ENCODE results near the gene AARS1. TPM values are rescaled to one million over a fixed set of nuclear protein-coding genes. Genes with fewer than 3 reads are reported as not detected.

The AARS1 gene
- total and polyA plus RNA-seq, 10 of the 15 experiments (the other 5 are each of a cell fraction or from before 2014, with no cell fraction given), result 21.5 to 143 (median 96.9) TPM

GRCh38 chr16:70254965-70255286 is 34.4 kb downstream of the AARS1 start:
- CTCF ChIA-PET, result interaction anchor here (1.3 kb wide), 1 partner anchor 92 kb away, joined by 3 read pairs; the partner anchor contains the start of gene DDX19A

DNA sequence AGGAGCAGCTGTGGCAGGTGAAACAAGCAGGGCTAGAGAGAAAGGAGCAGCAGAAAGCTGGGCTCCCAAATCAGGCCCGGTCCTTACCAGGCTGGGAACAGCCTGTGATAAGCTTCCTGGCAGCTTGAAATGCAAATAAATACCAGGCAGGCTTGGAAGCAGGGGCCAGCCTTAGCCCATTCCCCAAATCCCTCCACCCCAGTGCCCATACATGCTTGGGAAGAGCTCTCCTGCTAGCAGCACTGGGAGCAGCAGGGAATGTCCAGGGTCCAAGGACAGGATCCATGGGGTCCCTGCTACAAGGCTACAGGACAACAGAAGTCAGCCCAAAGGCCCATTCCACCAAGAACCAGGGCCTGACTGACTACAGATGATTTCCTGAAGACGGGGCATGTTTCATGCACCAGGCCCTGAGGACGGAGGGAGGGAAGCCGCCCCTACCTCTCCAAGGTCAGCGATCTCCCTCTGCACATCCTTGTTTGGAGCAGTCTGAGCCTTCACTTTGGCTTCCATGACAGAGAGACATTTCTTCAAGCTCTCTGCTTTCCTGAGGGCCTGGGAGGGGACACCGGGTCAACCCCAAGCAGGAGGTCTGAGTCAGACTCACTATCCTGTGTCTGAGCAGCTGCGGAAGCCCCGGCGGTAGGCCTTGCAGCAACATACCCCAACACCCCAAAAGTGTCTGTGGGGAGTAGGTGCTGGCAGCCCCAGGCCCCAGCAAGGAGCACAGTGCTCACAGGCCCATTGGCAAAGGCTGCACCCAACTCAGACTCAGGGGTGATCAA is 34.9 kb downstream of the AARS1 start:
- ATAC-seq (no peak), DNase-seq (ENCODE audit: low read depth, low spot score) (no peak)
- RAD21 ChIA-PET (ENCODE audit: unreplicated experiment), result no interaction called here

More at GRCh38 chr16:70254965-70255286, 34.4 kb downstream of the AARS1 start:
- no peak for FAIRE-seq
- ChIA-PET SMC1A (ENCODE audit: uncharacterized antibody, unreplicated experiment) (no interaction called here), POLR2A (interaction anchor here (0.7 kb wide), 1 partner anchor 314 kb away, joined by 11 read pairs; no protein-coding TSS in a partner anchor), RAD21 (ENCODE audit: unreplicated experiment) (no interaction called here)
- Histone ChIP-seq H4K20me1 (ENCODE audit: control insufficient read depth, insufficient read depth) (no peaks in the 10 kb centered on the region), H2AFZ (ENCODE audit: control insufficient read depth, low read depth, low read length) (no peak overlapping the region), H3K4me1 (ENCODE audit: control insufficient read depth, insufficient read depth, low read length) (no peaks in the 10 kb centered on the region), H3K36me3 (ENCODE audit: control insufficient read depth in 2 of 2, insufficient read depth in 2 of 2, low read length in 1 of 2) (peaks cover 27 to 39% of the 10 kb centered on the region in 2 experiments), H3K27me3 (replicated peaks in 1 of 2; ENCODE audit: control insufficient read depth in 2 of 2, insufficient read depth in 2 of 2, low read length in 1 of 2) (no peaks in the 10 kb centered on the region), H3K9ac (ENCODE audit: control insufficient read depth, insufficient read depth, low read length) (no peak overlapping the region), H3K79me2 (ENCODE audit: control insufficient read depth, insufficient read depth, low read length) (peaks cover 15% of the 10 kb centered on the region), H3K4me2 (ENCODE audit: control insufficient read depth, insufficient read depth) (no peak overlapping the region), H3K4me3 (no peak overlapping the region), H3K27ac (ENCODE audit: control insufficient read depth, insufficient read depth) (no peak overlapping the region), H3K9me3 (replicated peaks; ENCODE audit: control insufficient read depth, insufficient read depth, low read length) (no peaks in the 10 kb centered on the region)
- ATAC-seq, result no peak
- in situ Hi-C loops (cut with MboI), result no loop called here
- intact Hi-C loops (cut with micrococcal nuclease; ENCODE audit: unreplicated experiment), result loop anchor here (10.0 kb wide), 1 partner anchor 90 kb away; no protein-coding TSS in a partner anchor
- WGBS (ENCODE audit: insufficient coverage, insufficient replicate concordance, low lambda C conversion rate, missing lambda C conversion rate), result 98% methylated on average over 6 of the region's 12 CpGs
- TF ChIP-seq YY1 (IDR thresholded peaks at IDR 0.05; ENCODE audit: low read depth, low read length) (no peak), SREBF2 (IDR thresholded peaks at IDR 0.05; ENCODE audit: low read length) (no peak), TCF12 (IDR thresholded peaks at IDR 0.05; ENCODE audit: low read depth, low read length) (no peak), RUNX3 (IDR thresholded peaks at IDR 0.05; ENCODE audit: low read length) (no peak), KDM1A (IDR thresholded peaks at IDR 0.05; ENCODE audit: borderline replicate concordance) (no peak), NFYB (IDR thresholded peaks at IDR 0.05; ENCODE audit: insufficient read depth, low read depth, low read length) (no peak)
- no peak for DNase-seq (ENCODE audit: low read depth, low spot score)
- no TSS peak for BruUV-seq (replicated peaks)

More for the DNA sequence above, 34.9 kb downstream of the AARS1 start:
- POLR2A ChIA-PET, result interaction anchor here (0.8 kb wide), 1 partner anchor 31 kb away, joined by 4 read pairs; no protein-coding TSS in a partner anchor
- in situ Hi-C loops (cut with MboI) (no loop called here), intact Hi-C loops (cut with micrococcal nuclease; ENCODE audit: unreplicated experiment) (loop anchor here (10.0 kb wide), 1 partner anchor 90 kb away; no protein-coding TSS in a partner anchor)
- Histone ChIP-seq H2AFZ (ENCODE audit: control insufficient read depth, low read depth, low read length) (no peak overlapping the region), H3K79me2 (ENCODE audit: control insufficient read depth, insufficient read depth, low read length) (peaks cover 20% of the 10 kb centered on the region), H3K36me3 (ENCODE audit: control insufficient read depth in 2 of 2, insufficient read depth in 2 of 2, low read length in 1 of 2) (peaks cover 27 to 39% of the 10 kb centered on the region in 2 experiments), H3K9ac (ENCODE audit: control insufficient read depth, insufficient read depth, low read length) (no peak overlapping the region), H3K4me3 (no peak overlapping the region), H3K4me1 (ENCODE audit: control insufficient read depth, insufficient read depth, low read length) (no peaks in the 10 kb centered on the region), H3K4me2 (ENCODE audit: control insufficient read depth, insufficient read depth) (no peak overlapping the region), H4K20me1 (ENCODE audit: control insufficient read depth, insufficient read depth) (no peaks in the 10 kb centered on the region), H3K27me3 (replicated peaks in 1 of 2; ENCODE audit: control insufficient read depth in 2 of 2, insufficient read depth in 2 of 2, low read length in 1 of 2) (no peaks in the 10 kb centered on the region), H3K9me3 (replicated peaks; ENCODE audit: control insufficient read depth, insufficient read depth, low read length) (no peaks in the 10 kb centered on the region), H3K27ac (ENCODE audit: control insufficient read depth, insufficient read depth) (no peak overlapping the region)
- CTCF ChIA-PET, result interaction anchor here (1.3 to 3.2 kb wide), 2 partner anchors 8 to 92 kb away, joined by 3 to 13 read pairs; partner anchors contain the start of gene DDX19A
- BruUV-seq (replicated peaks), result no TSS peak
- no peak for FAIRE-seq
- TF ChIP-seq CBX5 (IDR thresholded peaks at IDR 0.05; ENCODE audit: low read depth), result no peak
- no peak for TF ChIP-seq FOS (IDR thresholded peaks at IDR 0.05; ENCODE audit: borderline replicate concordance, extremely low read depth, insufficient read length)
- TF ChIP-seq GATAD2B (conservative IDR thresholded peaks at IDR 0.05; ENCODE audit: low read depth), result no peak
- TF ChIP-seq, protein P1, sequence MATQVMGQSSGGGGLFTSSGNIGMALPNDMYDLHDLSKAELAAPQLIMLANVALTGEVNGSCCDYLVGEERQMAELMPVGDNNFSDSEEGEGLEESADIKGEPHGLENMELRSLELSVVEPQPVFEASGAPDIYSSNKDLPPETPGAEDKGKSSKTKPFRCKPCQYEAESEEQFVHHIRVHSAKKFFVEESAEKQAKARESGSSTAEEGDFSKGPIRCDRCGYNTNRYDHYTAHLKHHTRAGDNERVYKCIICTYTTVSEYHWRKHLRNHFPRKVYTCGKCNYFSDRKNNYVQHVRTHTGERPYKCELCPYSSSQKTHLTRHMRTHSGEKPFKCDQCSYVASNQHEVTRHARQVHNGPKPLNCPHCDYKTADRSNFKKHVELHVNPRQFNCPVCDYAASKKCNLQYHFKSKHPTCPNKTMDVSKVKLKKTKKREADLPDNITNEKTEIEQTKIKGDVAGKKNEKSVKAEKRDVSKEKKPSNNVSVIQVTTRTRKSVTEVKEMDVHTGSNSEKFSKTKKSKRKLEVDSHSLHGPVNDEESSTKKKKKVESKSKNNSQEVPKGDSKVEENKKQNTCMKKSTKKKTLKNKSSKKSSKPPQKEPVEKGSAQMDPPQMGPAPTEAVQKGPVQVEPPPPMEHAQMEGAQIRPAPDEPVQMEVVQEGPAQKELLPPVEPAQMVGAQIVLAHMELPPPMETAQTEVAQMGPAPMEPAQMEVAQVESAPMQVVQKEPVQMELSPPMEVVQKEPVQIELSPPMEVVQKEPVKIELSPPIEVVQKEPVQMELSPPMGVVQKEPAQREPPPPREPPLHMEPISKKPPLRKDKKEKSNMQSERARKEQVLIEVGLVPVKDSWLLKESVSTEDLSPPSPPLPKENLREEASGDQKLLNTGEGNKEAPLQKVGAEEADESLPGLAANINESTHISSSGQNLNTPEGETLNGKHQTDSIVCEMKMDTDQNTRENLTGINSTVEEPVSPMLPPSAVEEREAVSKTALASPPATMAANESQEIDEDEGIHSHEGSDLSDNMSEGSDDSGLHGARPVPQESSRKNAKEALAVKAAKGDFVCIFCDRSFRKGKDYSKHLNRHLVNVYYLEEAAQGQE (IDR thresholded peaks at IDR 0.05; ENCODE audit: low read depth, low read length), result no peak
- no peak for TF ChIP-seq NFYA (IDR thresholded peaks at IDR 0.05; ENCODE audit: borderline replicate concordance, low read depth, low read length)
- TF ChIP-seq IKZF1 (conservative IDR thresholded peaks at IDR 0.05), result no peak
- no peak for TF ChIP-seq POLR2AphosphoS5 (IDR thresholded peaks at IDR 0.05; ENCODE audit: low read length)
- no peak for TF ChIP-seq RBBP5 (conservative IDR thresholded peaks at IDR 0.05)
- TF ChIP-seq MEF2A (IDR thresholded peaks at IDR 0.05; ENCODE audit: insufficient read depth, low read depth, low read length), result no peak
- TF ChIP-seq ESRRA (IDR thresholded peaks at IDR 0.05; ENCODE audit: low read length), result no peak
- TF ChIP-seq ZNF622 (IDR thresholded peaks at IDR 0.05), result no peak
- WGBS (ENCODE audit: insufficient coverage, insufficient replicate concordance, low lambda C conversion rate, missing lambda C conversion rate), result 91% methylated on average over 7 of the region's 9 CpGs
- SMC1A ChIA-PET (ENCODE audit: uncharacterized antibody, unreplicated experiment), result no interaction called here
